RKO (cell line): ENCODE data around the gene NUMB.

Source experiments
- DNase-seq: peaks from one replicate; pipeline ENCODE4 v3.0.0-alpha.2; 2016; ENCODE audit warnings: low spot score

NUMB gene

DNA sequence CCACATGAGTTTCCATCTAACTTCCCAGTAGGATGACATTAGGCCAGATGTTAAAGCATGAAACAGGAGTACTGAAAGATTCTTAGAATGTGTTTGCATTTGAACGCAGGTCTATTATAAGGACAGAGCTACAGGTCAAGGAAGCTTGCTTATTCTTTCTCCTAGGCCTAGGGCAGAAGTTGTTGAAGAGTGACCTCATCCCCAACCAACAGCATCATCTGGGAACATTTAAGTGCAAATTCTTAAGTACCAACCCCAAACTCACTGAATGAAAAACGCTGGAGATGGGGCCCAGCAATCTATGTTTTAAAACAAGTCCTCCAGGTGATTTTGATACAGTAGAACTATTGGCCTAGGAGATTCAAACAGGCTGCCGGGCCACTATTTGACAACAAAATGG is 168.6 kb downstream of the NUMB start:
- DNase-seq: no peak

DNA sequence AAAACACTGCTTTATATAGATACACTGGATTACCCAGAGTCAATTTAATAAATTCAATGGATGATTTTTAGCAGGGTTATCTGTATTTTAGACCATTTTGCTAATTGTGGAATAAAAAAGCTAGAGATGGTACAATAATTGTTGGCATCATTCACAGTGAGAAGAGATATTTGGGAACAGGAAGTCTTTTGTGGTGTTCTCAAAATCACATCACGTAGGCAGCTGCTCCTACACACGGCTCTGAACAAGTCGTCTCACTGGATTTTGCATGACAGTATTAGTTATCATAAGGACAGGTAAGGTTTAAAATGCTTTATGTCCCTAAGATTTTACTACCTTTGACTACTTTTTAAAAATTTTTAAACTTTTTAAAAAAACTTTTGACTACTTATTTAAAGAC is 169.0 kb downstream of the NUMB start:
- DNase-seq: no peak

DNA sequence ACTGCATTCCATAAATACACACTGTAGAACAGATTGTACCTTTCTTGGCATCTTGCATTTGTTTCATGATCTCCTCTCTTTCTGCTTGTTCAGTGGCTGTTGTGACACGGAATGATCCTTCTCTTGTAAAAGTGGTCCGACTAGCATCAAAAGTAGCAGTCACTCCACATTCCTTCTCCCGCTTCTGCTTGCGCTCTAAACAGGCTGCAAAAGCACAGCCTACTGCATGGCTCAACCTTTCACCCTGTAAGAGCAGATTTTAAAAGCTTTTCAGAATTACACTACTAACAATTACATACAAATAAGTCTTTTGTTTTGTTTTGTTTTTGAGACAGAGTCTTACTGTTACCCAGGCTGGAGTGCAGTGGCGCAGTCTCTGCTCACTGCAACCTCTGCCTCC is 171.3 kb downstream of the NUMB start:
- no peak for DNase-seq

DNA sequence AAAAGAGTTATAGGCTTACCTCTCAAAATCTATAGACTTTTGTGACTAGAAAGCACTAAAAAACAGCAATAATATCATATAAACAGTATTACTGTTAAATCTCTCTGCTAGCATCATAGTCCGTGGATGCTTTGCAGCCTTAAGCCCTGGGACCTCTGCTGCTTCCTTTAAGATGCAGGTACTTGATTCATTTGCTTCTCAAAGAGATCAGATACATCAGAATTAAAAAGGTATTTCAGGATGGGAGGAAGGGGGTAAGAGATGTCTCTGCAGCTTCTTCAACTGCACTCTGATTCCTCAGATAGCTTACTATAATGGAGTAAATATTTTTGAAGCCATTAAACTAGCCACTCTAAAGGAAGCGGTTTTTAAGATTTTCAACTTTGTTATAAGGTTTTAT is 171.7 kb downstream of the NUMB start:
- DNase-seq: no peak

DNA sequence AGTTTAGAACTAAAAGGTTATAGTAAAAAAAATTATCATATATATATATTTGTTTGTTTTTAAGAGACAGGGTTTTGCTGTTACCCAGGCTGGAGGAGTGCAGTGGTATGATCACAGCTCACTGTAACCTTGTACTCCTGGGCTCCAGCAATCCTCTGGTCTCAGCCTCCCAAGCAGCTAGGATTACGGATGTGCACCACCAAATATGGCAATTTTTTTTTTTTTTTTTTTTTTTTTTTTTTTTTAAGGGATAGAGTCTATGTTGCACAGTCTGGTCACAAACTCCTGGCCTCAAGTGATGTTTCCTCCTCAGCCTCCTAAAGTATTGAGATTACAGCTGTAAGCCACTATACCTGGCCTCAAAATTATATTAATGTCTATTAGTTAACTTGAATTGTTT is 172.4 kb downstream of the NUMB start:
- no peak for DNase-seq

DNA sequence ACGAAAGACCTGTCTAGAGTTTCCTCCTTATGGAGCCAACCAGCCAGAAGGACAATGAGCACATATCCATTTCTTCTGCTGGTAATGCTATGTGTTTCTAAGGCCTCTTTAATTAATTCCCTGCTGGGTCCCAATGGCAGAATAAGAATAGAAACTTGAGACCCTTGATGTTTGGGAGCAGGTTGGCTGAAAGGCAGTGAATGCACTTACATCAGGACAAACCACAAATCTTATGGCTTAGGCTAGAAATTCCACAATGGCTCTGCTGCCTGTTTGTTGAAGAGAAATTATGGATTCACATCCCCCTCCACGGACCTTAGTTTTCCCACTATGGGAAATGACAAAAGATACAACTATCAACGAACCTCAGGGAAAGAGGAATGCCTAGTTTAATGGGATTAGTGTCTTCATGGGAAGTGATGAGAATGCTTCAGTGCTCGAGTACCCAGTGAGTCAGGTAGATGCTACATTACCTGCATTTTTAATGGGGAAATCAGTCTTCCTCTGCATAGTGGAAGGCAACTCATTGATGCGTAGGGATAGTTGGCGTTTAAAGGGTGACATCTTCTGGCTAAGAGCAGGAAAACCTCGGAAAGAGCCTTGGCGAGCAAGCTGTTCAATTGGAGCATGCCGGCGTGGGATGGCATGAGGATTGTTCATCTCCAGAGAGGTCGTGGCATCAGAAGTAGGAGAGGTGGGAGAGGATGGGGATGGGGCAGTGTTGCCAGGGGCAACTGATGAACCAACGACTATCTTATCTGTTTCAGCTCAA is 174.6 kb downstream of the NUMB start:
- no peak for DNase-seq

DNA sequence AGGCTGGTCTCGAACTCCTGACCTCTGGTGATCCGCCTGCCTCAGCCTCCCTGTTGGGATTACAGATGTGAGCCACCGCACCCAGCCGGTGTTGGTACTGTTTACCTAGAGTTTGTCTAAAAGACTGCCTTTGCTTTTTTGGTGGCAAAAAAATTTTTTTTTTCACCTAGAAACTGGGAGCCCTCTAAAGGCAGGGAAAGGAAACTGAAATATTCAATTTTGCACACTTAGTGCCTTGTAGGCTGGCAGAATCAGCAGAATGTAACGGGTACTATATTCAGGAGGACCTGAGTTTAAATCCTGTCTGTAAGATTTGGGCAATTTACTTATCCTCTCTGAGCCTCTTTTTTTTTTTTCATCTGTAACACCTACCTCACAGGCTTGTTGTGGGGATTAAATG is 177.4 kb downstream of the NUMB start:
- DNase-seq: no peak

DNA sequence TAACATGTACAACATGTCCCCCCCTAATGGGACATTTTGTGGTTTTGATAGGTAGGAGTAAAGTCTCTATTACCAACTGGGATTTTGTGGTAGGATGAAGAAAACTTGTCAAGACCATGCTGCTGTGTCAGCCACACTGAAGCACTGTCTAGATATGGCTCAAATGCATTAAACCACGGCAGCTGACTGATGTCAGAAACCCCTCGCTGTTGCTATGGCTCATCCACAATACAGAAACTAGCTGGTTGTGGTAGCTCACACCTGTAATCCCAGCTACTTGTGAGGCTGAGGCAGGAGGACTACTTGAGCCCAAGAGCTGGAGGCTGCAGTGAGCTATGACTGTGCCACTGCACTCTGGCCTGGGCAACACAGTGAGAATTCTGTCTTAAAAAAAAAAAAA is 181.0 kb downstream of the NUMB start:
- no peak for DNase-seq

DNA sequence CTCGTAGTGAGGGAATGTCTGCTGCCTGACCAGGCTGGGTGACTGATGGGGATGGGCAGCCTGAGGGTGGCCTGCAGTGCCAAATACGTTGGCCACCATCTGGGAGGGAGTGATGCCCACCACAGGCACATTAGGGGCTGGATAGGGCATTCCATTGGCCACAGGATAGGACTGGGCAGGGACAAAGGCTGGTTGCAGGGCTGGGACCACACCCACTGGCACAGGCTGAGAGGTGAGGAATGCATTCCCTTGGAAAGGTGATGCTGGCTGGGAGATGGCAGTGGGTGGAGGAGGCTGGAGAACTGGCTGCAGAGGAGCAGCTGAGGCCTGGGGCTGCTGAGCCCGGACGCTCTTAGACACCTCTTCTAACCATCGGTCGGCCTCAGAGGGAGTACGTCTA is 181.5 kb downstream of the NUMB start:
- DNase-seq: no peak

DNA sequence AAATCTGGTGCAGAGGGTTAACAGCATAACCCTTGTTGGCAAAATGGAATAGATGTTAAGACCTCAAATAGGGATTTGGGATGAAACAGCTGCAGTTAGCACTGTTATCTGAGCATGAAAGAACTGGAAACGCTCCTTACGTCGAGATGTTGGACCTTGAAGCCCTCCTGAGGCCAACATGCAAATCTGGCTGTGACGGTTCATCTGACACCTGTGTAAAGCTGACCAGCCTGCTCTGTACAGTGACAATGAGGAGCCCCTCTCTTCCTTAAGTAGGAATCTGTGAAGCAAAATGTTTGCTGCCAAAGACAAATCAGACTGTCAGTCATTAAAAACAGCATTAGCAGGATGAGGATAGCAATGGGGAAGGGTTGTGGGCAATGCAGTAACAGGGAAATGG is 184.5 kb downstream of the NUMB start:
- DNase-seq: no peak

DNA sequence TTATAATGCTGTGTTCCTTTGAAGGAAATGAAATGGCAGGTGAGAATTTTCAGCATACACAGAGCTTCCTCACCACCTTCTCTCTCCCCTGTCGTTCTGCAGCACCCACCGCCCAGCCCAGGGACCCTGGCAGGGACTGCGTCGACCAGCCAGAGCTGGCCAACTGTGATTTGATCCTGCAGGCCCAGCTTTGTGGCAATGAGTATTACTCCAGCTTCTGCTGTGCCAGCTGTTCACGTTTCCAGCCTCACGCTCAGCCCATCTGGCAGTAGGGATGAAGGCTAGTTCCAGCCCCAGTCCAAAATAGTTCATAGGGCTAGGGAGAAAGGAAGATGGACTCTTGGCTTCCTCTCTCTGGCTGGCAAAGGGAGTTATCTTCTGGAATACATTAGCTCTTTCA is 186.0 kb downstream of the NUMB start:
- no peak for DNase-seq

DNA sequence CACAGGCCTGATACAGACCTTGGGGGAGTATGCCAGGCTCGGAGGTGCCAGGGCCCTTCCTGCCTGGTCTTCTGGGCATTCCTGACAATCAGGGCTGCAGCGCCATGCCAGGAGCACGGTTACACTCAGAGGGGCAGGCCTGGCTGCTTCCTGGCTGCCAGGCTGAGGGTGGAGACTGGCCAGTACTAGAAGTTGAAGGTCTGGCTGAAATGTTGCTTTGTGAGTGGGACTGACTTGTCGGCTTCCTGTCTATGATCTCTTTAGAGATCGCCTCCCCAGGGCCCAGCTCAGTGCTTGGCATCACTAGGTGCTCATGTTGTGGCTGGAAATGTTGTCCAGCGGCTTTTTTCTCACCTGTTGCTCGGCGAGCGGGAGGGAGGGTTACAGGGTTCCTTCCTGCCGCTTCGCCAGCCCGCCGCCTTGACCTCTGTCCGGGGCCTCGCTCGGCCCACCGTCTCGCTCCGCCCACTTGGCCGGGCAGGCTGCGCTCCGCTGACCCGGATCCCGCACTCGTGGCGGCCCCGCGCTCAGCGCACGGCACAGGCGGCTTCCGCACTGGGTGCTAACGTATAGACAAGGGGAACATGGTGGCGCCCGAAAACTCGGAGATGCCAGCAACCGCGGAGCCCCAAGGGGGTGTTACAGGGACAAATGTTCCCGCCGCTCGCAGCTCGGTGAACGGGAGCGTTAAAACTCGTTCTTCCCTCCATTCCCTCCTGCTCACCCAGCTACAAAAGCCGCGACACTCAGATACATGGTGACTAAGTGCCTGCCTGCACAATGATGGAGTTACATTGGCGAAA is 188.4 kb downstream of the NUMB start:
- DNase-seq: no peak

DNA sequence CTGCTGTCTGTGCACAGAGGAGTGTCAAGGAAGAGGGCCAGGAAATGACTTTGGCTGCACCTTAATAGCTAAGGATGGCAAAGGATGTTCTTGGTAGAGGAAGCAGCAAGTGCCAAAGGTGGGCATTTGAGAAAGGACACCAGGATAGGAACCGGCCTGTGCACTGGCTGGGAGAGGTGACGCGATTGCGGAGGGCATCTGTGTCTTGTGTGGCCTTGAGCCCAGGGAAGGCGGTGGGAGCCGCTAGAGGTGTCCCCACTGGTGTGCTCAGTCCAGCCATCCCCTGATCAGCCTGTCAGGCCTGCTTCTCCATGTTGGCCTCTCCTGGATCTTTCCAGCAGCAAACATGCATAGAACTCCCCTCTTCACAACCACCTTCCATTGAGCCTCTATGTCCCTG is 190.9 kb downstream of the NUMB start:
- DNase-seq: no peak

DNA sequence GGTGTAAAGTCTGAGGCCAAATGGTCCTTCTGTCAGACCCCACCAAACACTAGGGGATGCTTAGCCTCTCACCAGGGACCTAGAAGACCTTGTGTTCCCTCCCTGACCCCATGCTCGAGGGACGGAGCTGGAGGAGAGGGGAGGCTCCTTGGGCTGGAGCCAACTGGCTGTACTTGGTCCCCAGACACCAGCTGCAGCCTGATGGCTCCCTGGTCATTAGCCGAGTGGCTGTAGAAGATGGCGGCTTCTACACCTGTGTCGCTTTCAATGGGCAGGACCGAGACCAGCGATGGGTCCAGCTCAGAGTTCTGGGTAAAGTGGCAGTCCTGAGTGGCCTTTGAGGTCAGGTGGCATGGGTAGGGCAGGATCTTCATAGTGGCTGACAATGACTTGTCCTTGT is 192.0 kb downstream of the NUMB start:
- DNase-seq: no peak

DNA sequence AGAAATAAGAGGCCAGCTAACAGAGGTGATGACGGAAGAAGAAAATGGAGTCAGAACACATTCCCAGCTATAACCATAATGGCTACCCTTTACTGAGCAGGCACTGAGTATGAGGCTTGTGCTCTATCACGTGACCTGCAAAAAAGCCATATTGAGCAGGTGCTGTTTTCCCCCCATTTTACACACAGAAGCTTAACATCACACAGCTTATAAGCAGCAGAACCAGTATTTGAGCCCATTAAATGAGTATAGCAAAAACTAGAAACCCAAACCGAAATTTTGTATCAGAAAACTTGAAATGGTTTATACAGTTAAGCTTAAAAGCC is 192.7 kb downstream of the NUMB start:
- DNase-seq: no peak

DNA sequence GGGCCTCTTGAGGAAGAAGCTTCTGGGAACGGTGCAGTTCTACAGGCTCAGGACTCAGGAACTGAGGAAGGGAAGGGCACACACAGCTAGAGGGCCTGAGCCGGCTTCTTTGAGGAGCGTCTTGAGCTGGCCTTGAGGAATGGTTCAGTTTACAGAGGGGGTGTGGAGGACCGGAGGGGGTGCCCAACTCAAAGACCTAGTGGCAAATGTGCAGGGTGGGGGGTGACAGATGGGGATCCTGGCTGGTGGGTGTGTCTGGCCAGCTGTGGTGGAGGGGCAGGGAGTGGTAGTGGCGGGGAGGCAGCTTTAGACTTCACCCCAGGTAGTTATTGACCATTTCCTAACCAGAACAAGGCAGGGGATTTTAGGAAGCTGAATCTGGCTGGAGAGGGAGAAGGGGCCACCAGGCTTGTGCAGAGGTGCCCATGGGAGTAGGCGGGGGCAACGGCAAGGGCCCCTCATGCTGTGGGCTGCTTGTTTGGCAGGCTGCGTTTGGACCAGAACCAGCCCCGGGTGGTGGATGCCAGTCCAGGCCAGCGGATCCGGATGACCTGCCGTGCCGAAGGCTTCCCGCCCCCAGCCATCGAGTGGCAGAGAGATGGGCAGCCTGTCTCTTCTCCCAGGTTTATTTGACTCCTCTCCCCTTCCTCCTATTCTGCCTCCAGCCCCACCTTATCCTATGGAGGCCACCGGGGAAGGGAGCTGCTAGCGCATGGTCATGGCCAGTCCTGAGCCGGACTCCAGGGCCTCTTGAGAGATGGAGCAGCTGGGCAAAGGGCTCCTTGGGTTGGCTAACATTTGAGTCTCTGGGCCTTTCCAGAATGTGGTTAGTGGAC is 193.2 kb downstream of the NUMB start:
- no peak for DNase-seq

DNA sequence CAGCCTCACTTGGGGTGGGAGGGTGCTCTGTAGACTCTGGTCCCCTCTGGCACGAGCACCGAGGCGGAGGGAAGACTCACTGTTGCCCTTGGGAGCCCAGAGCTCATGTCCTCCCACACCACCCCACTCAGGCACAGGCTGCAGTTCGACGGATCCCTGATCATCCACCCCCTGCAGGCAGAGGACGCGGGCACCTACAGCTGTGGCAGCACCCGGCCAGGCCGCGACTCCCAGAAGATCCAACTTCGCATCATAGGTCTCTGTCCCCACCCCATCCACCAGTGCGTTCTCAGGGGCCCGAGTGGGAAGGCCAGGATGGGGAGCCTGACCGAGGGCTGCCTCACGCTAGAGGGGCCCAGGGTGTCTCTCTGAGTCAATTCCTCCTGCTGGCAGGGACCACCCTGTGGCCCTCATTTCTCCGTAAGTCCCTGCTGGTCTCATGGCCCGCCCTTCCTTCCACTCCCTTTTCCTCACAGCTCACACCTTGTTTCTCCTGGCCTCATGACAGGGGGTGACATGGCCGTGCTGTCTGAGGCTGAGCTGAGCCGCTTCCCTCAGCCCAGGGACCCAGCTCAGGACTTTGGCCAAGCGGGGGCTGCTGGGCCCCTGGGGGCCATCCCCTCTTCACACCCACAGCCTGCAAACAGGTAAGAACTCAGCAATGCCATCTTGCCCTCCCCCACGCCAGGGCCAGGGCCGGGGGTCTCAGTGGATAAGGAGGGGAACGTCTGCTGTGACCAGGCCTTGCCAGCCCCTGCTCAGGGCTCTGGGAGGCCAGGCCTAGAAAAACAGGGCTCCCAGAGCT is 194.1 kb downstream of the NUMB start:
- no peak for DNase-seq

DNA sequence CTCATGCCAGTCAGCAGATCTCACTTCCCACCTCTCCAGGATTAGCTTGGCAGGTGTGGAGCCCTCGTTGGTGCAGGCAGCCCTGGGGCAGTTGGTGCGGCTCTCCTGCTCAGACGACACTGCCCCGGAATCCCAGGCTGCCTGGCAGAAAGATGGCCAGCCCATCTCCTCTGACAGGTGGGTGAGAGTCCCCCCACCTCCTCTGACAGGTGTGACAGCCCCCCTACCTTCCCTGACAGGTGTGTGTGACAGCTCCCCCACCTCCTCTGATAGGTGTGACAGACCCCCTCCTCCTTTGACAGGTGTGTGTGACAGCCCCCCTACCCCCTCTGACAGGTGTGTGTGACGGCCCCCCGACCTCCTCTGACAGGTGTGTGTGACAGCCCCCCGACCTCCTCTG is 194.7 kb downstream of the NUMB start:
- DNase-seq: no peak

DNA sequence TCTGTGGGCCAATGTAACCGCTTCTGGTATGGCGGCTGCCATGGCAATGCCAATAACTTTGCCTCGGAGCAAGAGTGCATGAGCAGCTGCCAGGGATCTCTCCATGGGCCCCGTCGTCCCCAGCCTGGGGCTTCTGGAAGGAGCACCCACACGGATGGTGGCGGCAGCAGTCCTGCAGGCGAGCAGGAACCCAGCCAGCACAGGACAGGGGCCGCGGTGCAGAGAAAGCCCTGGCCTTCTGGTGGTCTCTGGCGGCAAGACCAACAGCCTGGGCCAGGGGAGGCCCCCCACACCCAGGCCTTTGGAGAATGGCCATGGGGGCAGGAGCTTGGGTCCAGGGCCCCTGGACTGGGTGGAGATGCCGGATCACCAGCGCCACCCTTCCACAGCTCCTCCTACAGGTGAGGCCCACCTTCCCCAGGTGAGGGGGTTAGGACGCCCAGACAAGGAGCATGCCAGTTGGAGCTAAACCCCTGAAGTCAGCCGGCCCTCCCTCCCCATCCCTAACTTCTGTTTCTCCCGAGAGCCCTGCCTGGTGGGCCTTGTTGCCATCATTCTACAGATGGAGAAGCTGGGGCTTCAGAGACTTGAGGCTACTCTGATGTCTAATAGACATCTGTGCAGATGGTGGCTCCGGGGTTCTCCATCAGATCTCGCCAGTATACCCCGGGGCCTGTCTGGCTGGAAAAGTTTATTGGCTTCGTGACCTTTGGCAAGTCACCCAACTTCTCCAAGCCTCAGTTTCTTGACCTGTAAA is 195.7 kb downstream of the NUMB start:
- no peak for DNase-seq

DNA sequence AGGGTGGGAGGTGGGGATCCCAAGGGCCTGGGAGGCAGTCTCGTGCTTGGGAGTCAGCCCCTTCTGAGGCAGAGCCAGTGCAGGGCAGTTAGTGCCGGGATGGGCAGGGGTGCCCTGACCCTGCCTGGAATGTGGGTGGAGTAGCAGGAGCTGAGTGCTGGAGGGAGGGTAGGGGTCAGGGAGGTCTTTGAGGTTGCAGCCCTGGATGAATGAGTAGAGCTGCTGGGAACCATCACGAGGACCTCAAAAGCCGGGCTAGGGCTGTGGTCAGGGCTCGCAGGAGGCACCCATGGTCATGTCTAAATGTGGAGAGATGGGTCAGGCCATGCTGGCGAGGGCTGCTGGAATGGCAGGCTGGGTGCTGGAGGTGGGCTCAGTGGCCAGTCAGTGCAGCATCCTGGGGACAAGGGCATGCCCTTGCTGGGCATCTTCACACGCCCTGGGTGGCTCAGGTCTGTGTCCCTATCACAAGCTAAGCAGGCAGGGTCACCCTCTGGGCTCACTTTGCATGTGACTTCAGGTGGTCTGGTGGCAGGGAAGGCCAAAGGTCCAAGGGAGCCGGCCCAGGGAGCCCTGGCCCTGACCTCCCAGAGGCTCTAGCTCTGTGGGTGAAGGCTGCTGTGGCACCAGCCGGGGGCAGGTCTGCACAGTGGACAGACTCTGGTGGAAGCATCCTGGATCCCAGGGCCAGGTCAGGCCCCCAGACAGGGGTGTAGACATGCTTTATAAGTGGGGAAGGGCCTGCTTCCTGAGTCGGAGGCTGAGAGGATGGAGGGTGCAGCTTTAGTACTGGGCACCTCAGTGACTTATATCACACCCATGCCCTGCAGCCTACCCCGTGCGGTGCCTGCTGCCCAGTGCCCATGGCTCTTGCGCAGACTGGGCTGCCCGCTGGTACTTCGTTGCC is 196.6 kb downstream of the NUMB start:
- no peak for DNase-seq
